Right ventricle myocardium superior (tissue), 1 donor: ENCODE data around the gene MARVELD2. TPM values are rescaled to one million over a fixed set of nuclear protein-coding genes. Genes with fewer than 3 reads are reported as not detected.
"Not testable (repeated sequence)": the region's sequence is repeated elsewhere in the genome, so short reads cannot be mapped to it uniquely, and the experiment has no call there.

Experiments used
- ATAC-seq: fragments of 200-7000 bp; cut with Tn5 transposase; one replicate; pipeline ENCODE4 v1.9.1; 2020; ENCODE audit warnings: mild to moderate bottlenecking; ENCODE audit not compliant: poor library complexity
- DNase-seq: peaks from one replicate; pipeline ENCODE4 v3.0.0-alpha.2; 2020
- intact Hi-C: fragments of 100-400 bp; cut with DNase I; formaldehyde crosslinking; loops from one replicate; pipeline ENCODE4 v1.11.2; 2022
- total RNA-seq: library from RNA; stranded (reverse); fragmentation: NEBNext Ultra II Directional; extraction: Animal tissue kit (Norgen Biotek cat#: 25700); gene quantifications from one replicate; pipeline ENCODE4 v1.2.1, GENCODE V29; 2021
- donor health status: DM: no; HTN: yes; CAD: no; lungs with severe emphysema.

Gene MARVELD2
- total RNA-seq, 1 donor from 2014 or later, result 0.94 TPM

GRCh38 chr5:69435276-69435884 lies 20.5 kb downstream of the MARVELD2 start:
- intact Hi-C loops, DNase-seq, ATAC-seq: not testable (repeated sequence)

- DNase-seq, result no peak
- no peak for ATAC-seq
- intact Hi-C loops, result no loop called here
These were observed 29.3 kb downstream of the MARVELD2 start for GRCh38 chr5:69444127-69444754.

- DNase-seq (no peak), ATAC-seq (no peak)
- intact Hi-C loops, result no loop called here
These were observed 34.6 kb downstream of the MARVELD2 start for GRCh38 chr5:69449511-69449910.

GRCh38 chr5:69450116-69450515 lies 35.2 kb downstream of the MARVELD2 start:
- intact Hi-C loops, result no loop called here
- DNase-seq, result no peak
- no peak for ATAC-seq

- intact Hi-C loops, ATAC-seq, DNase-seq: not testable (repeated sequence)
These were observed 35.6 kb downstream of the MARVELD2 start for GRCh38 chr5:69450527-69450926.

- intact Hi-C loops, result no loop called here
- no peak for ATAC-seq
These were observed 37.2 kb downstream of the MARVELD2 start for GRCh38 chr5:69451941-69452647.

GRCh38 chr5:69453487-69453886 lies 38.6 kb downstream of the MARVELD2 start:
- ATAC-seq, result not testable (repeated sequence)

More at GRCh38 chr5:69451941-69452647, 37.2 kb downstream of the MARVELD2 start:
- DNase-seq, result no peak

GRCh38 chr5:69454460-69455249 lies 39.7 kb downstream of the MARVELD2 start:
- DNase-seq (no peak), ATAC-seq (no peak)
- intact Hi-C loops, result no loop called here

More at GRCh38 chr5:69453487-69453886, 38.6 kb downstream of the MARVELD2 start:
- DNase-seq, intact Hi-C loops: not testable (repeated sequence)

GRCh38 chr5:69455428-69455988 lies 40.6 kb downstream of the MARVELD2 start:
- DNase-seq, ATAC-seq, intact Hi-C loops: not testable (repeated sequence)

- intact Hi-C loops, result no loop called here
- ATAC-seq, result no peak
- DNase-seq, result no peak
These were observed 47.3 kb downstream of the MARVELD2 start for GRCh38 chr5:69462170-69462569.

GRCh38 chr5:69466375-69466774 lies 51.5 kb downstream of the MARVELD2 start:
- DNase-seq, ATAC-seq, intact Hi-C loops: not testable (repeated sequence)

- ATAC-seq (no peak), DNase-seq (no peak)
- intact Hi-C loops, result no loop called here
These were observed 52.7 kb downstream of the MARVELD2 start for GRCh38 chr5:69467442-69468225.

GRCh38 chr5:69468631-69469030 lies 53.7 kb downstream of the MARVELD2 start:
- DNase-seq, result no peak
- intact Hi-C loops, result no loop called here
- ATAC-seq, result no peak

GRCh38 chr5:69471516-69471915 lies 56.6 kb downstream of the MARVELD2 start:
- DNase-seq, intact Hi-C loops, ATAC-seq: not testable (repeated sequence)

- intact Hi-C loops, DNase-seq, ATAC-seq: not testable (repeated sequence)
These were observed 57.7 kb downstream of the MARVELD2 start for GRCh38 chr5:69472535-69473143.

- no peak for ATAC-seq
- DNase-seq, result no peak
- intact Hi-C loops, result no loop called here
These were observed 62.3 kb downstream of the MARVELD2 start for GRCh38 chr5:69477170-69477569.

GRCh38 chr5:69478296-69478695 lies 63.4 kb downstream of the MARVELD2 start:
- intact Hi-C loops, DNase-seq, ATAC-seq: not testable (repeated sequence)
